Epidermal melanocyte (primary cell): ENCODE data around the gene SESN2.
"Not testable (repeated sequence)": the region's sequence is repeated elsewhere in the genome, so short reads cannot be mapped to it uniquely, and the experiment has no call there.

ENCODE experiments used
- DNase-seq: peaks from one replicate; pipeline ENCODE4 v3.0.0; 2011; ENCODE audit warnings: low spot score; ENCODE audit not compliant: insufficient read length

The SESN2 gene

DNA sequence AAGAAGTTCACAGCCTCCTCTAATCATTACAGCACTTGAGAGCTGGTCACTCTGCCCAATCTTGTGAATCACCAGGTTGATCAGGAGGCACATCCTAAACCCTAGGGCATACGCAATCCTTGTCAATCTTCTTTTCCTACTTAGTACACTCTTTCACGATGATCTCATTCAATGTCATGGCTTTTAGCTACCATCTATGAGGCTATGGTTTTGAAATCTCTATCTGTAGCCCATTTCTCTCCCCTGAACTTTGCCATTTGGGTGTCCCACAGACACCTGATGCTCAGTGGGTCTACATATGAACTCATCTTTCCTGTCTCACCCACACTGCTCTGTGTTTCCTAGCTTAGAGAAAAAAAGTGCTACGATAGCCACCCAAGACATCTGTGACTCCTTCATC lies 67.7 kb downstream of the SESN2 start:
- no peak for DNase-seq

DNA sequence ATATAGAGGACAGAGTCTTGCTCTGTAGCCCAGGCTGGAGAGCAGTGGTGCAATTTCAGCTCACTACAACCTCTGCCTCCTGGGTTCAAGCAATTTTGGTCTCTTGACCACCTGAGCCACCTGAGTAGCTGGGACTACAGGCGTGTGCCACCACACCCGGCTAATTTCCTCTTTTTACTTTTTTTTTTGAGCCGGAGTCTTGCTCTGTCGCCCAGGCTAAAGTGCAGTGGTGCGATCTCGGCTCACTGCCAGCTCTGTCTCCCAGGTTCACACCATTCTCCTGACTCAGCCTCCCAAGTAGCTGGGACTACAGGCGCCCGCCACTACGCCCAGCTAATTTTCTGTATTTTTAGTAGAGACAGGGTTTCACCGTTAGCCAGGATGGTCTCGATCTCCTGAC lies 68.1 kb downstream of the SESN2 start:
- not testable (repeated sequence) for DNase-seq

DNA sequence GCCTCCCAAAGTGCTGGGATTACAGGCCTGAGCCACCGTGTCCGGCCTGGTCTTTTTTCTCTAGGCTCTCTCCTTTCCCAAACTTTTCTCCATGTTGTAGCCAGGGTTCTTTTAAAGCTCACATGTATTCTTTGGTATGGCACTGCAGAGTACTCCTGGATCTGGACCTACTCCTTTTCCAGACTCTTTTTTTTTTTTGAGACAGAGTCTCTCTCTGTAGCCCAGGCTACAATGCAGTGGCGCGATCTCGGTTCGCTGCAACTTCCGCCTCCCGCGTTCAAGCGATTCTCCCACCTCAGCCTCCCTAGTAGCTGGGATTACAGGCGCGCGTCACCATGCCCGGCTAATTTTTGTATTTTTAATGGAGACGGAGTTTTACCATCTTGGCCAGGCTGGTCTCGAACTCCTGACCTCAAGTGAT lies 68.9 kb downstream of the SESN2 start:
- no peak for DNase-seq

DNA sequence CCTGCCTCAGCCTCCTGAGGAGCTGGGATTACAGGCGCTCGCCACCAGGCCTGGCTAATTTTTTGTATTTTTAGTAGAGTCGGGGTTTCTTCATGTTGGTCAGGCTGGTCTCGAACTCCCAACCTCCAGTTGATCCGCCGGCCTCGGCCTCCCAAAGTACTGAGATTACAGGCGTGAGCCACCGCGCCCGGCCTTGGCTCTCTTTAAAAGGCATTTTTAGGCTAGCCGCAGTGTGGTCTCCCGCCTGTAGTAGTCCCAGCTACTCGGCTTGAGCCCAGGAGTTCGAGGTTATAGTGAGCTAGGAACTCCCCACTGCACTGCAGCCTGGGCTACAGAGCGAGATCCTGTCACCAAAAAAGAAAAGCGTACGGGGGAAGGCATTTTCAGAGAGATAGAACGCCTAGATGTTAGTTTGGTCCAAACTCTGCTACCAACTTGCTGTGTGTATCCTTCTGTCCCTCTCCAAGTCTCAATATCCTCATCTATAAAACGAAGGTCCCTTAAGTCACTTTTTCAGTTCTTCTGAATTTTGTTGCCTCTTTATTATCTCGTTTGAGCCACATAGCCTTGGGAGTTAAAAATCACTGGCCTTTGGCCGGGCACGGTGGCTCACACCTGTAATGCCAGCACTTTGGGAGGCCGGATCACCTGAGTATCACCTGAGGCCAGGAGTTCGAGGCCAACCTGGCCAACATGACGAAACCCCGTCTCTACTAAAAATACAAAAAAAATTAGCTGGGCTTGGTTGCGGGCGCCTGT lies 70.3 kb downstream of the SESN2 start:
- DNase-seq = no peak
